ENCODE results near the gene RCC1. TPM values are rescaled to one million over a fixed set of nuclear protein-coding genes. Genes with fewer than 3 reads are reported as not detected.

RCC1 gene
- total RNA-seq, 2 donors from 2014 or later = 6.2 to 10.1 TPM

DNA sequence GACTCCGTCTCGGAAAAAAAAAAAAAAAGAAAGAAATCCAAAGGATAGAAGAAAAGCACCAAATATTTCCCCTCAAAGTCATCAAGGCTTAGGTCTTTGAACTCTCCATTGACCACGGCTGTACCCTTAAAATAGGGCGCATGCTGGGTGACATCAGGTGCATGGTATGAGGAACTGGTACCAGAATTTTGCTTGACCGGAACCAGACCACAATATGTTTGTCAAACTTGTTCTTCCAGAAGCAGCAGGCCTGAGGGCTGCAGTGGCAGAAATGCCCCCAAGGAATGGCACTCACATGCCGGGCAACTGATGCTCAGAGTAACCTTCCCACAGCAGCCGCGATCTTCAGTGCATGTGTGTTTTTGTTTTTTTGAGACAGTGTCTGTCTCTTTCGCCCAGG, 21.0 kb downstream of the RCC1 start:
- Histone ChIP-seq H3K27me3 (replicated peaks; ENCODE audit: insufficient read depth) (no peaks in the 10 kb centered on the region), H3K27ac (no peak overlapping the region), H3K9me3 (no peaks in the 10 kb centered on the region), H3K4me1 (ENCODE audit: control insufficient read depth in 1 of 2, low read depth in 2 of 2) (no peaks in the 10 kb centered on the region), H3K36me3 (no peaks in the 10 kb centered on the region), H3K4me3 (no peak overlapping the region)
- TF ChIP-seq, protein P1, sequence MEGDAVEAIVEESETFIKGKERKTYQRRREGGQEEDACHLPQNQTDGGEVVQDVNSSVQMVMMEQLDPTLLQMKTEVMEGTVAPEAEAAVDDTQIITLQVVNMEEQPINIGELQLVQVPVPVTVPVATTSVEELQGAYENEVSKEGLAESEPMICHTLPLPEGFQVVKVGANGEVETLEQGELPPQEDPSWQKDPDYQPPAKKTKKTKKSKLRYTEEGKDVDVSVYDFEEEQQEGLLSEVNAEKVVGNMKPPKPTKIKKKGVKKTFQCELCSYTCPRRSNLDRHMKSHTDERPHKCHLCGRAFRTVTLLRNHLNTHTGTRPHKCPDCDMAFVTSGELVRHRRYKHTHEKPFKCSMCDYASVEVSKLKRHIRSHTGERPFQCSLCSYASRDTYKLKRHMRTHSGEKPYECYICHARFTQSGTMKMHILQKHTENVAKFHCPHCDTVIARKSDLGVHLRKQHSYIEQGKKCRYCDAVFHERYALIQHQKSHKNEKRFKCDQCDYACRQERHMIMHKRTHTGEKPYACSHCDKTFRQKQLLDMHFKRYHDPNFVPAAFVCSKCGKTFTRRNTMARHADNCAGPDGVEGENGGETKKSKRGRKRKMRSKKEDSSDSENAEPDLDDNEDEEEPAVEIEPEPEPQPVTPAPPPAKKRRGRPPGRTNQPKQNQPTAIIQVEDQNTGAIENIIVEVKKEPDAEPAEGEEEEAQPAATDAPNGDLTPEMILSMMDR (IDR thresholded peaks at IDR 0.05) = no peak
- ATAC-seq (ENCODE audit: insufficient number of reproducible peaks, low FRiP score, low read depth) (no peak), DNase-seq (ENCODE audit: low spot score) (no peak)

DNA sequence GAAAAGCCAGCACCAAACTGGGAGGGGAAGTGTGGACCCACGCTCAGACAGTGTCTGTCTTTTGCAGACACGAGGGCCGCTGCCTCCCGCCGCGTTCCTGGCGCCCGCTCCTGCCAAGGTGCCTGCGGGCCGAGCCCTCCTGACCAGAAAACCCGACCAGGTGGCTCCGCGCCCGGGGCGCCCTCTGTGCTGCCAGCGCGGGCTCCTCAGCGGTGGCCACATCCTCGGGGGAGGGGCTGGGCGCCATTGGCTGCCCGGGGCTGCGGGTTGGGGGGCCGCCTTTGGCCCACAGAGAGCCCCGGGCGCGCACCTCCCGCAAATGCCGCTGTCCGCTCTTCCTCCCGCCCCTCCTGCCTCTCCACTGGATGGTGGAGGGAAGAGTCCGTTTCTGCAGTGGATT, 24.6 kb downstream of the RCC1 start:
- H3K4me1 ChIP-seq (ENCODE audit: control insufficient read depth in 1 of 2, low read depth in 2 of 2) = no peaks in the 10 kb centered on the region
- ATAC-seq (ENCODE audit: insufficient number of reproducible peaks, low FRiP score, low read depth) (no peak), DNase-seq (ENCODE audit: low spot score) (no peak)
- H3K9me3 ChIP-seq = no peaks in the 10 kb centered on the region
- H3K36me3 ChIP-seq = no peaks in the 10 kb centered on the region
- H3K4me3 ChIP-seq = no peak overlapping the region
- no peak overlapping the region for H3K27ac ChIP-seq
- TF ChIP-seq, protein P1 (IDR thresholded peaks at IDR 0.05) = no peak
- H3K27me3 ChIP-seq (replicated peaks; ENCODE audit: insufficient read depth) = no peaks in the 10 kb centered on the region

DNA sequence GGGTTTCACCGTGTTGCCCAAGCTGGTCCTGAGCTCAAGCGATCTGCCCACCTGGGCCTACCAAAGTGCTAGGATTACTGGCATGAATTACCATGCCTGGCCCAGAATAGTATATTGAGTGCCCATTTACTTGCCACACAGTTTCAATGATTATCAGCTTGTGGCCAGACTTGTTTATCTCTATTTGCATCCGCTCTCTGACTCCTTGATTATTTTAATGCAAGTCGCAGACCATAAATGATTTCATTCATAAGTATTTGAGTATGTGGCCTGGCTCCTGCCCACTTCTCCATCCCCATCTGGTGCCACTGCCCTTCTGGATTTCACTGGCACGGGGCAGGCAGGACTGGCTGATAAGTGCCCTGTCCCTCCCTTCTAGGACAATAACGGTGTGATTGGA, 28.8 kb downstream of the RCC1 start:
- Histone ChIP-seq H3K9me3 (no peaks in the 10 kb centered on the region), H3K27ac (no peak overlapping the region), H3K4me3 (no peak overlapping the region), H3K4me1 (ENCODE audit: control insufficient read depth in 1 of 2, low read depth in 2 of 2) (no peaks in the 10 kb centered on the region), H3K27me3 (replicated peaks; ENCODE audit: insufficient read depth) (no peaks in the 10 kb centered on the region), H3K36me3 (no peaks in the 10 kb centered on the region)
- TF ChIP-seq, protein P1 (IDR thresholded peaks at IDR 0.05) = no peak
- ATAC-seq (ENCODE audit: insufficient number of reproducible peaks, low FRiP score, low read depth) (no peak), DNase-seq (ENCODE audit: low spot score) (no peak)

DNA sequence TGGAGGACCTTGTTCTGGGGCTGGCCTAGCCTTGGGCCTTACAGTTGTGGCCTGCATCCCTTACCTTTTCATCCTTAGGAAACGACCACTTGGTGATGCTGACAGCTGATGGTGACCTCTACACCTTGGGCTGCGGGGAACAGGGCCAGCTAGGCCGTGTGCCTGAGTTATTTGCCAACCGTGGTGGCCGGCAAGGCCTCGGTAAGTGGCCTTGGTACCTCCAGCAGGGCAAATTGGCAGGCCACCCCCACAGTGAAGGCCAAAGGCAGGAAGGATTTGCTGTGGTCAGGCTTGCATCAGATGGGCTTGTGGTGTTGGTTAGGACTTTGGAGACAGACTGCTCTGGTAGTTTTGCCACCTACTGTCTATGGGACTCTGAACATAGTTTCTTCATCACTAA, 29.3 kb downstream of the RCC1 start:
- Histone ChIP-seq H3K27me3 (replicated peaks; ENCODE audit: insufficient read depth) (no peaks in the 10 kb centered on the region), H3K4me3 (no peak overlapping the region), H3K36me3 (no peaks in the 10 kb centered on the region), H3K9me3 (no peaks in the 10 kb centered on the region), H3K4me1 (ENCODE audit: control insufficient read depth in 1 of 2, low read depth in 2 of 2) (no peaks in the 10 kb centered on the region), H3K27ac (no peak overlapping the region)
- TF ChIP-seq, protein P1 (IDR thresholded peaks at IDR 0.05) = no peak
- no peak for ATAC-seq (ENCODE audit: insufficient number of reproducible peaks, low FRiP score, low read depth)
- DNase-seq (ENCODE audit: low spot score) = no peak

DNA sequence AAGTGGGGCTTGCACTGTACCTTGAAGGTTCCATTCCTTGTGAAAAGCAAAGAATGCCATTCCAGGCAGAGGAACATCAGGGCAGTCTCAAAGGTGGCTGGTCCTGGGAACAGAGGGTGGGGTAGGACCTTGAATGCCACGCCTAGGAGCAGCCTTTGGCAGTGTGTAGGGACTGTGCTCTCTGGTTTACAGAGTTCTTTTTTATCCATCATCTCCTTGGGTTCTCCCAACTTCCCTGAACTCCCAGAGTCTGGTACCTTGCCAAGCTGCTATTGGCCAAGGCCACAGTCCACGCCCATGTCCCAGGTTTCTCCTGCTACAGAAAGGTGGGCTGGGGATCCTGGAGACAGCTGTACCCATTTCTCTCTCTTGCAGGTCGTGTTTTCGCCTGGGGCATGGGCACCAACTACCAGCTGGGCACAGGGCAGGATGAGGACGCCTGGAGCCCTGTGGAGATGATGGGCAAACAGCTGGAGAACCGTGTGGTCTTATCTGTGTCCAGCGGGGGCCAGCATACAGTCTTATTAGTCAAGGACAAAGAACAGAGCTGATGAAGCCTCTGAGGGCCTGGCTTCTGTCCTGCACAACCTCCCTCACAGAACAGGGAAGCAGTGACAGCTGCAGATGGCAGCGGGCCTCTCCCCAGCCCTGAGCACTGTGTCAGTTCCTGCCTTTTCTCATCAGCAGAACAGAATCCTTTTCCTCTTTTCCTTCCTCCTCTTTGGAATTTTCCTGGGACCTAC, 31.8 kb downstream of the RCC1 start:
- Histone ChIP-seq H3K4me1 (ENCODE audit: control insufficient read depth in 1 of 2, low read depth in 2 of 2) (no peaks in the 10 kb centered on the region), H3K27me3 (replicated peaks; ENCODE audit: insufficient read depth) (no peaks in the 10 kb centered on the region), H3K27ac (no peak overlapping the region), H3K36me3 (no peaks in the 10 kb centered on the region), H3K9me3 (no peaks in the 10 kb centered on the region), H3K4me3 (no peak overlapping the region)
- ATAC-seq (ENCODE audit: insufficient number of reproducible peaks, low FRiP score, low read depth) (no peak), DNase-seq (ENCODE audit: low spot score) (no peak)
- TF ChIP-seq, protein P1 (IDR thresholded peaks at IDR 0.05) = no peak
